ENCODE data around the gene HS3ST5. TPM values are rescaled to one million over a fixed set of nuclear protein-coding genes. Genes with fewer than 3 reads are reported as not detected.
A peak's percentile ranks its signal among the peaks of the same experiment; 100 is the strongest.

The HS3ST5 gene
- total RNA-seq, 1 donor from 2014 or later = 0.12 TPM

DNA sequence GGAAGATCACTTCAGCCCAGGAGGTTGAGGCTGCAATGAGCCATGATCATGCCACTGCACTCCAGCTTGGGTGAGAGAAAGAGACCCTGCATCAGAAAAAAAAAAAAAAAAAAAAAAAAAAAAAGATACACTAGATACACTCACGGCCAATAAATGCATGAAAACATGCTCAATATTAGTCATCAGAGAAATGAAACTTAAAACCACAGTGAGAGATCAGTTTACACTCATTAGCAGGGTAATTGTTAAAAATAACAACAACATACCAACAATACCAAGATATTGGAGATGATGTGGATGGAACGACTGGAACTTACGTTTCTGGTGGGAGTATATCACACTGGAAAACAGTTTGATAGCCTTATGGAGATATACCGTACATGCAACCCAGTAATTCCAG, 29.9 kb downstream of the HS3ST5 start:
- Histone ChIP-seq H3K4me3 (no peak overlapping the region), H3K36me3 (no peaks in the 10 kb centered on the region), H3K4me1 (no peaks in the 10 kb centered on the region), H3K27me3 (ENCODE audit: low read depth) (no peaks in the 10 kb centered on the region), H3K27ac (no peak overlapping the region), H3K9me3 (no peaks in the 10 kb centered on the region)
- no peak for ATAC-seq
- DNase-seq = no peak
- intact Hi-C loops (cut with DNase I) = no loop called here
- no peak for TF ChIP-seq CTCF (IDR thresholded peaks at IDR 0.05)

- no peaks in the 10 kb centered on the region for H3K27me3 ChIP-seq (ENCODE audit: low read depth)
- no peak overlapping the region for H3K27ac ChIP-seq
- intact Hi-C loops (cut with DNase I) = no loop called here
- H3K4me3 ChIP-seq = no peak overlapping the region
- ATAC-seq = no peak
- H3K36me3 ChIP-seq = no peaks in the 10 kb centered on the region
- no peak for DNase-seq
- no peaks in the 10 kb centered on the region for H3K9me3 ChIP-seq
- TF ChIP-seq CTCF (IDR thresholded peaks at IDR 0.05) = no peak
- no peaks in the 10 kb centered on the region for H3K4me1 ChIP-seq
Measured at GRCh38 chr6:114310053-114310452, 32.8 kb downstream of the HS3ST5 start.

DNA sequence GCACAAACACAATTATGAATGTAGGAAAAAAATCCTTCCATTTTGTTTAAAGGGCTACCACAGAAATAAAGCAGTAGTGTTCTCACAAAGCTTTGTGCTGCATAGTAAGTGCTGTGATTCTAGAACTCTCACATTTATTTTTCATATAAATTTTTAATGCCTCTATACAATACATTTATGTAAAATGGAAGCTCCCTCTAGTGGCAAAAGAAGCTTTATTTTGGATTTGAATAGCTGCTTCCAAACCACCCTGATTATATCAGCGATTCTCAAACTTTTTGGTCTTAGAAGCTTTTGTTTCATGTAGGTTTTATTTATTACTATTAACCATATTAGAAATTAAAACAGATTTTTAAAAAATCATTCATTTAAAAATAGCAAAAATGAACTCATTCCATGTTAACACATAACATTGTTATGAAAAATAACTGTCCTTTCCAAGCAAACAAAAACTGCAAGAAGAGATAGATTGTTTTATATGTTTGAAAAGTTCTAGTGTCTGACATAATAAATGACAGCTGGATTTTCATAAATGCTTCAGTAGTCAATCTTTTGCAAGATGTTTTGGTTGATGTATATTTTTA, 38.4 kb downstream of the HS3ST5 start:
- DNase-seq (no peak), ATAC-seq (no peak)
- Histone ChIP-seq H3K36me3 (no peaks in the 10 kb centered on the region), H3K4me3 (no peak overlapping the region), H3K9me3 (no peaks in the 10 kb centered on the region), H3K27me3 (ENCODE audit: low read depth) (no peaks in the 10 kb centered on the region), H3K27ac (no peak overlapping the region), H3K4me1 (no peaks in the 10 kb centered on the region)
- TF ChIP-seq CTCF (IDR thresholded peaks at IDR 0.05) = peak; percentile 34
- intact Hi-C loops (cut with DNase I) = no loop called here

DNA sequence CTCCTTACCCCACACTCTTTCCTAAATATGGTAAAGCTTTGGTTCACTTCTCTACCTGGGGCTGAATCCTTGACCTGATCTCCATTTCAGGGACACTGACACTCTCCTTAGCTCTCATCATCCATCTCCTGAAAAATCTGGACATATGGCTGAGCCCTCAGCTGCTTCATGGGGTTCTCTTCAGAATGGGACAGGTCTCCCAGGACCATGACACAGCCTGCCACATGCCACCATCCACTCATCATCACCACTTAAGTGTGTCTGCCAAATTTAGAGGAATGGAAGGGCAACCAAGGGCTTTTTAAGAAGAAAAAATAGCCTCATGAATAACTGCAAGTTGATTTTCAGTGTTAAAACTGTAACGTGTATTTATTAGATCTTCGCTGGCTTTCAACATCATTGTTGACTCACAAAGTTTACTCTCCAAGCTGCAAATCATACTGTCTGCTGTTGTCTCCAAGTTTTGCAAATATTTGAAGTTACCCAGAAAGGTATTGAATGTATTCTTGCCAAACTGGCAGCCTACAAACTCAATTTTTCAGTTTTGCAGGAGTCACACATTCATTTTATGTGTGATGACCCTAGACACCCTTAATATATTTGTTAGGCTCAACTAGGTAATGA, 41.1 kb downstream of the HS3ST5 start:
- Histone ChIP-seq H3K27ac (no peak overlapping the region), H3K4me1 (no peaks in the 10 kb centered on the region), H3K27me3 (ENCODE audit: low read depth) (no peaks in the 10 kb centered on the region), H3K9me3 (no peaks in the 10 kb centered on the region), H3K36me3 (no peaks in the 10 kb centered on the region), H3K4me3 (no peak overlapping the region)
- ATAC-seq = no peak
- no peak for TF ChIP-seq CTCF (IDR thresholded peaks at IDR 0.05)
- intact Hi-C loops (cut with DNase I) = no loop called here
- DNase-seq = no peak

GRCh38 chr6:114297135-114297534, 45.7 kb downstream of the HS3ST5 start:
- no peaks in the 10 kb centered on the region for H3K36me3 ChIP-seq
- no peaks in the 10 kb centered on the region for H3K4me1 ChIP-seq
- intact Hi-C loops (cut with DNase I) = no loop called here
- no peaks in the 10 kb centered on the region for H3K9me3 ChIP-seq
- no peak overlapping the region for H3K27ac ChIP-seq
- no peaks in the 10 kb centered on the region for H3K27me3 ChIP-seq (ENCODE audit: low read depth)
- no peak overlapping the region for H3K4me3 ChIP-seq
- TF ChIP-seq CTCF (IDR thresholded peaks at IDR 0.05) = no peak
- ATAC-seq (no peak), DNase-seq (no peak)
